ENCODE measurements around the gene PRSS57.

The PRSS57 gene

GRCh38 chr19:704447-704741, 9.1 kb upstream of the PRSS57 start:
- TF ChIP-seq CTCF (IDR thresholded peaks at IDR 0.05), result no peak

GRCh38 chr19:703651-704446, 8.6 kb upstream of the PRSS57 start:
- TF ChIP-seq CTCF (IDR thresholded peaks at IDR 0.05), result no peak

- TF ChIP-seq CTCF (IDR thresholded peaks at IDR 0.05), result no peak
These were observed 8.0 kb upstream of the PRSS57 start for GRCh38 chr19:703329-703650.

- TF ChIP-seq CTCF (IDR thresholded peaks at IDR 0.05), result no peak
These were observed 536 bp downstream of the PRSS57 start for GRCh38 chr19:694481-695351.

- no peak for TF ChIP-seq CTCF (IDR thresholded peaks at IDR 0.05)
These were observed 5.0 kb downstream of the PRSS57 start for GRCh38 chr19:690203-690602.

GRCh38 chr19:688992-689391, 6.3 kb downstream of the PRSS57 start:
- TF ChIP-seq CTCF (IDR thresholded peaks at IDR 0.05), result no peak

- no peak for TF ChIP-seq CTCF (IDR thresholded peaks at IDR 0.05)
These were observed 7.0 kb downstream of the PRSS57 start for GRCh38 chr19:688214-688613.
